ENCODE measurements around the gene PRIM1. TPM values are rescaled to one million over a fixed set of nuclear protein-coding genes. Genes with fewer than 3 reads are reported as not detected.

PRIM1 gene
- polyA plus RNA-seq, 2 of the 4 experiments (the other 2 are of a cell fraction): 43.5 to 66.8 TPM

DNA sequence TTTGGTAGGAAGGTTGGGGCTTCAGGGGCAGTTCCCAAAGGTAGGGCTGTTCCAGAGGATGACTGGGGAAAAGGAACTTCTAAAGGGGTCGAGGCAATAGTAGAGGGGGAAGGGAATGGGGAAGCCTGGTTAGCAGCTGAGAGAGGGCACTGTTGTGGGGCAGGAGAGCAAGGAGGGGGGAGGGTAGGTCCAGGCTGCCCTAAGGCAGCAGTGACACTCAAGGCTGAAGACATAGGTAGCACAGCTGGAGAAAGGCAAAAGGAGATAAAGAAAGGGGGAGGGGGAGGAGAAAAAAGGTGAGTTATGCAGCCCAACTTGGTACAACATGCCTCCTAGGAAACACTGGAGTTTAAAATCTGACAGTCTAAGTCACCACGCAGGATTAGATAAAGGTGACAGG is 30.9 kb downstream of the PRIM1 start:
- FAIRE-seq (no peak), ATAC-seq (no peak), DNase-seq (ENCODE audit: low read depth in 1 of 2, low spot score in 1 of 2) (no peak)
- ChIA-PET POLR2A (interaction anchor here (1.9 kb wide), 1 partner anchor 32 kb away, joined by 14 read pairs; the partner anchor contains the start of gene PTGES3), CTCF (interaction anchor here (1.0 kb wide), 1 partner anchor 31 kb away, joined by 3 read pairs; no protein-coding TSS in a partner anchor)
- WGBS (ENCODE audit: missing lambda C conversion rate): 89% methylated on average over 2 of the region's 2 CpGs
- H3K9me3 ChIP-seq: no peaks in the 10 kb centered on the region
- H3K4me3 ChIP-seq: peak overlapping the region; percentile 99; the same call in 1 of the 3 replicates
- H3K4me1 ChIP-seq: peaks cover 58% of the 10 kb centered on the region
- peak overlapping the region; percentile 85 for H3K4me2 ChIP-seq
- H3K27ac ChIP-seq: 0 out of 6 replicates have a peak overlapping the region, but pooled peaks of 1 of the 2 experiments have one; percentile 14
- TF ChIP-seq FOXS1 (CRISPR knock-in tag; IDR thresholded peaks at IDR 0.05) (no peak), SREBF2 (IDR thresholded peaks at IDR 0.05) (no peak), ZC3H11A (IDR thresholded peaks at IDR 0.05) (no peak), POLR2A (IDR thresholded peaks at IDR 0.05; ENCODE audit: low read length) (no peak), SMC3 (IDR thresholded peaks at IDR 0.05) (no peak), TP53 (CRISPR knock-in tag; IDR thresholded peaks at IDR 0.05) (no peak), FOSL2 (IDR thresholded peaks at IDR 0.05) (no peak), FOSL2 (CRISPR knock-in tag; IDR thresholded peaks at IDR 0.05) (no peak), JUNB (IDR thresholded peaks at IDR 0.05) (no peak), TFCP2L1 (CRISPR knock-in tag; IDR thresholded peaks at IDR 0.05) (no peak), NFE2L2 (conservative IDR thresholded peaks at IDR 0.05; ENCODE audit: low read length) (no peak), FOSB (CRISPR knock-in tag; IDR thresholded peaks at IDR 0.05) (no peak), EHF (CRISPR knock-in tag; IDR thresholded peaks at IDR 0.05) (no peak), KDM1A (IDR thresholded peaks at IDR 0.05; ENCODE audit: low read depth) (no peak)
- TF ChIP-seq, protein P1, sequence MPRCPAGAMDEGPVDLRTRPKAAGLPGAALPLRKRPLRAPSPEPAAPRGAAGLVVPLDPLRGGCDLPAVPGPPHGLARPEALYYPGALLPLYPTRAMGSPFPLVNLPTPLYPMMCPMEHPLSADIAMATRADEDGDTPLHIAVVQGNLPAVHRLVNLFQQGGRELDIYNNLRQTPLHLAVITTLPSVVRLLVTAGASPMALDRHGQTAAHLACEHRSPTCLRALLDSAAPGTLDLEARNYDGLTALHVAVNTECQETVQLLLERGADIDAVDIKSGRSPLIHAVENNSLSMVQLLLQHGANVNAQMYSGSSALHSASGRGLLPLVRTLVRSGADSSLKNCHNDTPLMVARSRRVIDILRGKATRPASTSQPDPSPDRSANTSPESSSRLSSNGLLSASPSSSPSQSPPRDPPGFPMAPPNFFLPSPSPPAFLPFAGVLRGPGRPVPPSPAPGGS (IDR thresholded peaks at IDR 0.05): no peak
- TF ChIP-seq, protein P2, sequence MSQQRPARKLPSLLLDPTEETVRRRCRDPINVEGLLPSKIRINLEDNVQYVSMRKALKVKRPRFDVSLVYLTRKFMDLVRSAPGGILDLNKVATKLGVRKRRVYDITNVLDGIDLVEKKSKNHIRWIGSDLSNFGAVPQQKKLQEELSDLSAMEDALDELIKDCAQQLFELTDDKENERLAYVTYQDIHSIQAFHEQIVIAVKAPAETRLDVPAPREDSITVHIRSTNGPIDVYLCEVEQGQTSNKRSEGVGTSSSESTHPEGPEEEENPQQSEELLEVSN (IDR thresholded peaks at IDR 0.05; ENCODE audit: borderline replicate concordance, low read depth): no peak
- TF ChIP-seq, protein P3, sequence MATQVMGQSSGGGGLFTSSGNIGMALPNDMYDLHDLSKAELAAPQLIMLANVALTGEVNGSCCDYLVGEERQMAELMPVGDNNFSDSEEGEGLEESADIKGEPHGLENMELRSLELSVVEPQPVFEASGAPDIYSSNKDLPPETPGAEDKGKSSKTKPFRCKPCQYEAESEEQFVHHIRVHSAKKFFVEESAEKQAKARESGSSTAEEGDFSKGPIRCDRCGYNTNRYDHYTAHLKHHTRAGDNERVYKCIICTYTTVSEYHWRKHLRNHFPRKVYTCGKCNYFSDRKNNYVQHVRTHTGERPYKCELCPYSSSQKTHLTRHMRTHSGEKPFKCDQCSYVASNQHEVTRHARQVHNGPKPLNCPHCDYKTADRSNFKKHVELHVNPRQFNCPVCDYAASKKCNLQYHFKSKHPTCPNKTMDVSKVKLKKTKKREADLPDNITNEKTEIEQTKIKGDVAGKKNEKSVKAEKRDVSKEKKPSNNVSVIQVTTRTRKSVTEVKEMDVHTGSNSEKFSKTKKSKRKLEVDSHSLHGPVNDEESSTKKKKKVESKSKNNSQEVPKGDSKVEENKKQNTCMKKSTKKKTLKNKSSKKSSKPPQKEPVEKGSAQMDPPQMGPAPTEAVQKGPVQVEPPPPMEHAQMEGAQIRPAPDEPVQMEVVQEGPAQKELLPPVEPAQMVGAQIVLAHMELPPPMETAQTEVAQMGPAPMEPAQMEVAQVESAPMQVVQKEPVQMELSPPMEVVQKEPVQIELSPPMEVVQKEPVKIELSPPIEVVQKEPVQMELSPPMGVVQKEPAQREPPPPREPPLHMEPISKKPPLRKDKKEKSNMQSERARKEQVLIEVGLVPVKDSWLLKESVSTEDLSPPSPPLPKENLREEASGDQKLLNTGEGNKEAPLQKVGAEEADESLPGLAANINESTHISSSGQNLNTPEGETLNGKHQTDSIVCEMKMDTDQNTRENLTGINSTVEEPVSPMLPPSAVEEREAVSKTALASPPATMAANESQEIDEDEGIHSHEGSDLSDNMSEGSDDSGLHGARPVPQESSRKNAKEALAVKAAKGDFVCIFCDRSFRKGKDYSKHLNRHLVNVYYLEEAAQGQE (IDR thresholded peaks at IDR 0.05): no peak
- TF ChIP-seq, protein P4, sequence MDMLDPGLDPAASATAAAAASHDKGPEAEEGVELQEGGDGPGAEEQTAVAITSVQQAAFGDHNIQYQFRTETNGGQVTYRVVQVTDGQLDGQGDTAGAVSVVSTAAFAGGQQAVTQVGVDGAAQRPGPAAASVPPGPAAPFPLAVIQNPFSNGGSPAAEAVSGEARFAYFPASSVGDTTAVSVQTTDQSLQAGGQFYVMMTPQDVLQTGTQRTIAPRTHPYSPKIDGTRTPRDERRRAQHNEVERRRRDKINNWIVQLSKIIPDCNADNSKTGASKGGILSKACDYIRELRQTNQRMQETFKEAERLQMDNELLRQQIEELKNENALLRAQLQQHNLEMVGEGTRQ (IDR thresholded peaks at IDR 0.05): no peak
- TF ChIP-seq, protein P5, sequence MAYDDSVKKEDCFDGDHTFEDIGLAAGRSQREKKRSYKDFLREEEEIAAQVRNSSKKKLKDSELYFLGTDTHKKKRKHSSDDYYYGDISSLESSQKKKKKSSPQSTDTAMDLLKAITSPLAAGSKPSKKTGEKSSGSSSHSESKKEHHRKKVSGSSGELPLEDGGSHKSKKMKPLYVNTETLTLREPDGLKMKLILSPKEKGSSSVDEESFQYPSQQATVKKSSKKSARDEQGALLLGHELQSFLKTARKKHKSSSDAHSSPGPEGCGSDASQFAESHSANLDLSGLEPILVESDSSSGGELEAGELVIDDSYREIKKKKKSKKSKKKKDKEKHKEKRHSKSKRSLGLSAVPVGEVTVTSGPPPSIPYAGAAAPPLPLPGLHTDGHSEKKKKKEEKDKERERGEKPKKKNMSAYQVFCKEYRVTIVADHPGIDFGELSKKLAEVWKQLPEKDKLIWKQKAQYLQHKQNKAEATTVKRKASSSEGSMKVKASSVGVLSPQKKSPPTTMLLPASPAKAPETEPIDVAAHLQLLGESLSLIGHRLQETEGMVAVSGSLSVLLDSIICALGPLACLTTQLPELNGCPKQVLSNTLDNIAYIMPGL (CRISPR knock-in tag; IDR thresholded peaks at IDR 0.05; ENCODE audit: borderline replicate concordance): no peak

GRCh38 chr12:56720731-56721151 is 31.4 kb downstream of the PRIM1 start:
- peaks cover 62% of the 10 kb centered on the region for H3K4me1 ChIP-seq
- FAIRE-seq (no peak), ATAC-seq (no peak), DNase-seq (ENCODE audit: low read depth in 1 of 2, low spot score in 1 of 2) (no peak)
- POLR2A ChIA-PET: interaction anchor here (1.9 kb wide), 1 partner anchor 32 kb away, joined by 14 read pairs; the partner anchor contains the start of gene PTGES3
- H3K4me3 ChIP-seq: no peak overlapping the region
- peak overlapping the region; percentile 85 for H3K4me2 ChIP-seq
- CTCF ChIA-PET: interaction anchor here (0.8 to 1.0 kb wide), 2 partner anchors 10 to 31 kb away, joined by 3 read pairs; no protein-coding TSS in a partner anchor
- 0 out of 6 replicates have a peak overlapping the region, but pooled peaks of 1 of the 2 experiments have one; percentile 14 for H3K27ac ChIP-seq
- WGBS (ENCODE audit: missing lambda C conversion rate): 100% methylated on average over 1 of the region's 1 CpG
- H3K9me3 ChIP-seq: no peaks in the 10 kb centered on the region
- TF ChIP-seq, protein P2 (IDR thresholded peaks at IDR 0.05; ENCODE audit: borderline replicate concordance, low read depth): no peak
- TF ChIP-seq ZFP36 (IDR thresholded peaks at IDR 0.05; ENCODE audit: borderline replicate concordance, partially characterized antibody) (no peak), RNF2 (IDR thresholded peaks at IDR 0.05; ENCODE audit: borderline replicate concordance, low read depth) (no peak), EP300 (IDR thresholded peaks at IDR 0.05) (no peak), TP53 (CRISPR knock-in tag; IDR thresholded peaks at IDR 0.05) (no peak), HDAC2 (IDR thresholded peaks at IDR 0.05) (no peak), EHMT2 (IDR thresholded peaks at IDR 0.05; ENCODE audit: low read depth) (no peak), NFE2L2 (conservative IDR thresholded peaks at IDR 0.05; ENCODE audit: low read length) (no peak), POLR2A (IDR thresholded peaks at IDR 0.05; ENCODE audit: low read length) (no peak), SMC3 (IDR thresholded peaks at IDR 0.05) (no peak), GATA3 (IDR thresholded peaks at IDR 0.05; ENCODE audit: borderline replicate concordance) (no peak), PHF8 (IDR thresholded peaks at IDR 0.05; ENCODE audit: borderline replicate concordance, low read depth) (no peak), MAZ (IDR thresholded peaks at IDR 0.05; ENCODE audit: borderline replicate concordance, low read depth, low read length) (no peak)
- TF ChIP-seq, protein P6, sequence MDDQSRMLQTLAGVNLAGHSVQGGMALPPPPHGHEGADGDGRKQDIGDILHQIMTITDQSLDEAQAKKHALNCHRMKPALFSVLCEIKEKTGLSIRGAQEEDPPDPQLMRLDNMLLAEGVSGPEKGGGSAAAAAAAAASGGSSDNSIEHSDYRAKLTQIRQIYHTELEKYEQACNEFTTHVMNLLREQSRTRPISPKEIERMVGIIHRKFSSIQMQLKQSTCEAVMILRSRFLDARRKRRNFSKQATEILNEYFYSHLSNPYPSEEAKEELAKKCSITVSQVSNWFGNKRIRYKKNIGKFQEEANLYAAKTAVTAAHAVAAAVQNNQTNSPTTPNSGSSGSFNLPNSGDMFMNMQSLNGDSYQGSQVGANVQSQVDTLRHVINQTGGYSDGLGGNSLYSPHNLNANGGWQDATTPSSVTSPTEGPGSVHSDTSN (IDR thresholded peaks at IDR 0.05): no peak

Measured in A549 (cell line).